GM19372 (cell line): ENCODE measurements around the gene RPTOR.

Experiments used
- ATAC-seq: cut with Tn5 transposase; IDR thresholded peaks from one replicate; pipeline ENCODE4 v1.9.1; 2021; ENCODE audit warnings: mild to moderate bottlenecking, low read depth, moderate library complexity; ENCODE audit not compliant: unreplicated experiment

RPTOR gene

GRCh38 chr17:81013642-81014041 lies 469.0 kb downstream of the RPTOR start:
- no peak for ATAC-seq

- ATAC-seq: no peak
Measured at GRCh38 chr17:81015136-81015535, 470.5 kb downstream of the RPTOR start.
